NOMO-1 treated with DMSO at 0.1 percent for 48 hours (cell line): ENCODE results near the gene TUT4.

Experiments
- DNase-seq: peaks from one replicate; lab custom pipeline; 2025; ENCODE audit not compliant: unreplicated experiment; lab: John Stamatoyannopoulos, UW

Gene TUT4

DNA sequence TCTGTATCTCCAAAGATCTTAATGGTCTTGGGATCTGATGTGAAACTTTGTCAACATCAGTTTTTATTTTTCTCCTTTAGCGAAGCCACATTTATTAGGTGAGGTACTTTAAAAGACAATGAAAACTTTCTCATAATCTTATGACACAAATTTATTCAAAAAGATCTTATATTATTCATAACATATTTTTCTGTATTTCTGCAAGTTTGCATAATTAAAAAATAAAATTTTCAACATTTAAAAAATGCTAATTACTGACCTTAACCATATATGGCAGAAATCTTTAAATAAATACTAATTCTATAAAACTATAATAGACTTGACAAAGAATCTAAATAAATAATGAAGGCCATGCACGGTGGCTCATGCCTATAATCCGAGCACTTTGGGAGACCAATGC, 75.9 kb downstream of the TUT4 start:
- no peak for DNase-seq

- no peak for DNase-seq
Measured at GRCh38 chr1:52474807-52475206, 78.1 kb downstream of the TUT4 start.

DNA sequence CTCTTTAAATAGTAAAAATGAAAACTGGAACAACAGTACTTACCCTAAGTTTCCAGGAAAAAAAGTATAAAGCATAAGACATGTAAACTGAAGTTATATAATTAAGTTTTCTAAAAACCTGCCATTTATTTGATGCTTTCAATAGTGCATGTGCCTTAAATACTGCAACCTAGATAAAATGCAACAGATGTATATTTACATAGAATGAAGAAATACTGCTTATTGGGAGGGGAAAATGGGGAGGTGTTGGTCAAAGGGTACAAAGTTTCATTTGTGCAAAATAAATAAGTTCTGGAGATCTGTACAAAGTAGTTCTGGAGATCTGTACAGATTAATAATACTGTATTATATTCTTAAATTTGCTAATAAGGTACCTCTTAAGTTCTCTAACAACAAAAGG, 79.9 kb downstream of the TUT4 start:
- no peak for DNase-seq

DNA sequence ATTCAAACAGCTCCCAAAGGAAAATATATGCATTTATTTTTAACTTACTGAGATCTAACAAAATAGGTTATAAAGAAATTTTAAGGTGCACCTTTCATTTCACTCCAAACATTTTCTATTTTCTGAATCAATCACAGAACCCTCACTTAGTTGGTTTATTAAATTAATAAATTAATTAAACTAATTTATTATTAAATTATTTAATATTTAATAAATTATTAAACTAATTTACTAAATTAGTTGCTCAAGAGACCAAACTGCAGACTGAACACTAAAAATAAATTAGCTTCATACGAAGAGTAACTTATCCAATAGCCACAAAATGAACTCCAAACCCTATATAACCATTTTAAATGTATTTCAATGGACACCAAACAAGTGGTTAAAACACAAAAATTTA, 80.5 kb downstream of the TUT4 start:
- DNase-seq = no peak

GRCh38 chr1:52469108-52469507, 83.8 kb downstream of the TUT4 start:
- no peak for DNase-seq

DNA sequence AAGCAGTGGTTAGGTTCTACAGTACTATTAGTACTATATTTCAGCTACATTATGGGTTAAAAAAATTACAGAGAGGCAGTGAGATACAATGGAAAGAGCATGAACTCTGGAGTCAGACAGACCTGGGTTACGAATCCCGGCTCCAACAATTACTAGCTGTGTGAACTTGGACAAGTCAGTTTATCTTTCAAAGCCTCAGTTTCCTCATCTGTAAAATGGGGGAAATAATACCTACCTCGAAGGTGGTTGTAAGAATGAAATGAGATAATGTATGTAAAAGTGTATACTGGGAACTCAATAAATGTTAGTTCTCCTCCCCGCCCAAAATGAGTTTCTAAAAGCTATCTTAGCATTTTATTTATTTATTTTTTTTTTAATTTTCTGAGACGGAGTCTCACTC, 89.0 kb downstream of the TUT4 start:
- DNase-seq = no peak

- no peak for DNase-seq
Measured at GRCh38 chr1:52461821-52462220, 91.1 kb downstream of the TUT4 start.

- no peak for DNase-seq
Measured at GRCh38 chr1:52460694-52461093, 92.2 kb downstream of the TUT4 start.

- DNase-seq = no peak
Measured at GRCh38 chr1:52455686-52456085, 97.2 kb downstream of the TUT4 start.

- DNase-seq = no peak
Measured at GRCh38 chr1:52454779-52455178, 98.1 kb downstream of the TUT4 start.

DNA sequence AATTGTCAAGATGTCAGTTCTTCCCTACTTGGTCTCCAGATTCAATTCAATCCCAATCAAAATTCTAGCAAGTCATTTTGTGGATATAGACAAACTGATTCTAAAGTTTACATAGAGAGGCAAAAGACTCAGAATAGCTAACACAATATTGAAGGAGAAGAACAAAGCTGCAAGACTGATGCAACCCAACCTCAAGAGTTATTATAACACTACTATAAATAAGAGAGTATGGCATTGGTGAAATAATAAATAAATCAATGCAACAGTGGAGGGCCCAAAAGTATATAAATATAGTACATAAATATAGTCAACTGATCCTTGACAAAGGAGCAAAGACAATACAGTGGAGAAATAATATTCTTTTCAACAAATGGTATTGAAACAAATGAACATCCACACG, 98.8 kb downstream of the TUT4 start:
- DNase-seq = no peak

DNA sequence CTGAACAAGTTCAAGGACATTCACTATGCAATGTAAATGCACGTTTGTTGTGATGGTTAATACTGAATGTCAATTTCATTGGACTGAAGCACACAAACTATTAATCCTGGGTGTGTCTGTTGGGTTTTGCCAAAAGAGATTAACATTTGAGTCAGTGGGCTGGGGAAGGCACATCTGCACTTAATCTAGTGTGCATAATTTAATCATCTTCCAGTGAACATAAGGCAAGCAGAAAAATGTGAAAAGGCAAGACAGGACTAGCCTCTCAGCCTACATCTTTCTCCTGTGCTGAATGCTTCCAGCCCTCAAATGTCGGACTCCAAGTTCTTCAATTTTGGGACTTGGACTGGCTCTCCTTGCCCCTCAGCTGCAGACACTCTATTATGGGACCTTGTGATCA, 108.4 kb downstream of the TUT4 start:
- DNase-seq = no peak

DNA sequence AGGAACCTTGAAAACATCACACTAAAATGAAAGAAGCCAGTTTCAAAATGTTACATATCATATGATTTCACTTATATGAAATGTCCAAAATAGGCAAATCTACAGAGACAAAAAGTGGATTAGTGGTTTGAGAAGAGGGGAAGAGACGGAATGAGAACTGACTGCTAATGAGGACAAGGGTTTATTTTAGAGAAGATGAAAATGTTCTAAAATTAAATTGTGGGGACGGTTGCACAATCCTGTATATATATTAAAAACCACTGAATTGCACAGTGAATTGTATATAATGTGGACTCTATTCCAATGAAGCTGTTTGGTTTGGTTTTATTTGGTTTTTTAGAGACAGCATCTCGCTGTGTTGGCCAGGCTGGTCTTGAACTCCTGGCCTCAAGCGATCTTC, 112.9 kb downstream of the TUT4 start:
- DNase-seq = peak; percentile 59

DNA sequence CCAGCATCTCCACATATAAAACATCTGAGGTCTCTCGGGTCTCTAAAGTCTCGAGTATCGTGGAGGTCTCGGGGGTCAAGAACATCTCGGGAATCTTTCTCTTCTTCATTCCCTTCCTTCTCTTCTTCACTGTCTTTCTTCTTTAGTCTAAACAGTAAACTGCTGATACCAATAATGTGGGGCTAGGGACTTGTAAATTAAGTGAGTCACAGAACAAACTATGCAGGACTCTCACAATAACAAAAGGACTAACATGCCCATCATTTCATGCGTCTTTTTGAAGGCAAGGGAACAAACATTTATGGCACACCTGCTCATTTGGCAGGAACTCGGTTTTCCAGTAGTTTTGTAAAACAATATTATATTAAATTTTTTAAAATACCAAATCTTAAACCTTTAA, 116.1 kb downstream of the TUT4 start:
- DNase-seq = no peak

DNA sequence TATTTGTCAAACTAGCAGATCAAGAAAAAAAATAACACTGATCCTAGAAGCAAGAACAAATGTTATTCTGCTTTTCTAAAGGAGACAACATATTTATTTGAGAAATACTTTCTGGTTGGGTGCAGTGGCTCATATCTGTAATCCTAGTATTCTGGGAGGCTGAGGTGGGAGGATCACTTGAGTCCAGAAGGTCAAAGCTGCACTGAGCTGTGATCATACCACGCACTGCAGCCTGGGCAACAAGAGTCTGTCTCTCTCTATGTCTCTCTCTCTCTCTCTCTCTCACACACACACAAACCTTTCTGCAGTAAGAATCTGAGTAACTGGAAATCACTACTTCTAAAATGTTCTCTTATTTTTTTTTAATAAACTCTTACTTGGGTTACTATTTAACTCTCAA, 117.2 kb downstream of the TUT4 start:
- no peak for DNase-seq

- no peak for DNase-seq
Measured at GRCh38 chr1:52435211-52435610, 117.7 kb downstream of the TUT4 start.

- DNase-seq = no peak
Measured at GRCh38 chr1:52432807-52433206, 120.1 kb downstream of the TUT4 start.

- no peak for DNase-seq
Measured at GRCh38 chr1:52427152-52427551, 125.7 kb downstream of the TUT4 start.

- no peak for DNase-seq
Measured at GRCh38 chr1:52426371-52426770, 126.5 kb downstream of the TUT4 start.

DNA sequence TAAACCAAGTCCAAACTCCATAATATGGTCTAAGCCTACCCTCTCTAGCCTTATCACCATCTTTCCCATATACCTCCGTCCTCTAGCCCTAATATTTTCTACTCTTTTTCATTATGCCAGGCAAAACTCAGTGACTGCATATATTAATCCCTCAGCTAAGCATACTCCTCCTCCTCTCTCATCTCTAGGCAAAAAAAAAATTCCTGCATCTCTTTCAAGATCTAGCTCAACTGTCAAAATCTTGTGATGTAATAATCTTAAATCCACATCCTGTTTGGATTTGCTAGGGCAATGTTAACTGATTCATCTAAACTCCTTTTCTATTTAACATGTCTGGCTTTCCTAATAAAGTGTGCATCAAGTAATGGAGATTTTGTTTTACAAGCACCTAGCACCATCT, 128.1 kb downstream of the TUT4 start:
- DNase-seq = no peak

GRCh38 chr1:52424231-52424636, 128.7 kb downstream of the TUT4 start:
- peak; percentile 62 for DNase-seq

DNA sequence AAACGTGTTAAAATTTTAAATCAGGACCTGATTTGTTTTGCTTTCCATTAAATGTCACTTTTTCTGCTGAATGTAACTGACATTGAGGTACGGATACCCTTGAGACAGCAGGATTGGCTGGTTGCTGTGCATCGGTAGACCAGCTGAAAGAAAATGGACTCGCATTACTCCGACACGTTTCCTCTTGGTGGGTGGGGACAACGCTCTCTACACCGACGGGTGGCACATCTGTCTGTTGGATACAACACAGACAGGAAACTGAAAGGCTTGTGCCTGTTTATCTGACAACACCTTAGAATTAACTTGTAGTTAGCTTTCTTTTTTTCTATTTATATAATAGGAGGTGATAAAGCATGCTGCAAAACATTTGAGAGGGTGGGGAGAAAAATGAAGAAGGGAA, 129.1 kb downstream of the TUT4 start:
- DNase-seq = no peak

DNA sequence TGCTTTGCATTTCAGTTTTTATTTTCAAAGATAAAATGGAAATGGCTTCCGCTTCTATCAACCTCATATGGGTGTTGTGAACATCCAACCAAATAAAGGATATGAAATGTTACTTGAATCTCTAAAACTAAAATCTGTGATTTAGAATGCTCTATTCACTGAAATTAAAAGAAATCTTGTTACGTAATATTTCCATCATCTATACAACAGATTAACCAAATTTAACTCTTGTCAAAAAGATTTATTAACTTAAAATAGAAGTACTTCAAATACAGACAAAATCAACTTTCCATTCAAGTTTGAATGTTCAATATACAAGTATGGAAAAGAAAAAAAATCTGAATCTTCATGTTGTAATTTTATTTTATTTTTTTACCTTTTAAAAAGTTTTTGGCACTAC, 129.8 kb downstream of the TUT4 start:
- no peak for DNase-seq

DNA sequence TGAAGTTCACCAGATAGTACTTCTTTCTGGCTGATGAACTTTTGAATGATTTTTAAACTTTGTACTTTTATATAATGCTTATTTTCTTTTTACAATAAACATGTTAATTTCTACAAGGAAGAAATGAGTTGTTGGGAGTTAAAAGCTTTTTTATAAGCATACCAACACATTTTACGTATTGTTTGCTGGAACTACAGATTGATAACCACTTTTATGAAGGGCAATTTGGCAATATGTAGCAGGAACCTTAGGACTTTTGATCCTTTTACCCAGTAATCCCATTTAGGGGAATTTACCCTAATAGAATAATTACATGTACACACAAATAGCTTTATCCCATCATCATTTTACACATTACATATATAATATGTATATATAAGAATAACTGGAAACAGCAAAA, 132.2 kb downstream of the TUT4 start:
- DNase-seq = no peak
